HG03558 (cell line): Measurements from ENCODE around the gene ASTN1.

ENCODE experiments used
- ATAC-seq: cut with Tn5 transposase; IDR thresholded peaks from one replicate; pipeline ENCODE4 v1.9.1; 2021; ENCODE audit warnings: moderate number of reproducible peaks; ENCODE audit not compliant: unreplicated experiment; ENCODE audit errors: extremely low read depth

ASTN1 gene

GRCh38 chr1:177165069-177165439 lies 542 bp upstream of the ASTN1 start:
- ATAC-seq = no peak

- no peak for ATAC-seq
Observed at GRCh38 chr1:177163844-177164379, 600 bp downstream of the ASTN1 start.

- no peak for ATAC-seq
Observed at GRCh38 chr1:177162243-177162642, 2.3 kb downstream of the ASTN1 start.

GRCh38 chr1:177146499-177146898 lies 18.0 kb downstream of the ASTN1 start:
- no peak for ATAC-seq

- no peak for ATAC-seq
Observed at GRCh38 chr1:177145106-177146070, 19.1 kb downstream of the ASTN1 start.

- ATAC-seq = no peak
Observed at GRCh38 chr1:177142791-177143271, 21.7 kb downstream of the ASTN1 start.

- no peak for ATAC-seq
Observed at GRCh38 chr1:177142010-177142409, 22.5 kb downstream of the ASTN1 start.

GRCh38 chr1:177138347-177138746 lies 26.2 kb downstream of the ASTN1 start:
- ATAC-seq = no peak

GRCh38 chr1:177137814-177138213 lies 26.7 kb downstream of the ASTN1 start:
- no peak for ATAC-seq

GRCh38 chr1:177135250-177135649 lies 29.3 kb downstream of the ASTN1 start:
- no peak for ATAC-seq

- ATAC-seq = no peak
Observed at GRCh38 chr1:177133977-177134538, 30.5 kb downstream of the ASTN1 start.

GRCh38 chr1:177132141-177132540 lies 32.4 kb downstream of the ASTN1 start:
- no peak for ATAC-seq

GRCh38 chr1:177131723-177132122 lies 32.8 kb downstream of the ASTN1 start:
- no peak for ATAC-seq

- ATAC-seq = no peak
Observed at GRCh38 chr1:177130451-177130945, 34.0 kb downstream of the ASTN1 start.

- ATAC-seq = no peak
Observed at GRCh38 chr1:177128665-177129281, 35.7 kb downstream of the ASTN1 start.

- no peak for ATAC-seq
Observed at GRCh38 chr1:177126267-177126666, 38.2 kb downstream of the ASTN1 start.

GRCh38 chr1:177124577-177125278 lies 39.8 kb downstream of the ASTN1 start:
- ATAC-seq = no peak

- ATAC-seq = no peak
Observed at GRCh38 chr1:177122461-177123251, 41.9 kb downstream of the ASTN1 start.

- no peak for ATAC-seq
Observed at GRCh38 chr1:177119311-177119710, 45.2 kb downstream of the ASTN1 start.
